GM12891 (cell line): ENCODE results near the gene BBLN.

Experiments
- POLR2A ChIP-seq: IDR thresholded peaks from 2 replicates; pipeline ENCODE4 v1.6.1; 2011; ENCODE audit warnings: low read depth, low read length, control low read depth
- POLR2AphosphoS5 ChIP-seq: IDR thresholded peaks from 2 replicates; pipeline ENCODE4 v1.6.1; 2011; ENCODE audit warnings: low read depth, low read length, control low read depth

GRCh38 chr9:128121466-128121810, 38.6 kb upstream of the BBLN start:
- TF ChIP-seq POLR2AphosphoS5: no peak
- no peak for TF ChIP-seq POLR2A
